Thyroid gland (tissue), 4 donors: ENCODE measurements around the gene NNT.

Experiments
- CTCF ChIP-seq, 6 experiments: fragments of 200-600 bp in 3 of 6; fragments of 450-650 bp in 3 of 6; sonication (generic) in 3 of 6; IDR thresholded peaks; one replicate each; pipeline ENCODE4 v1.5.1; 2016 to 2019; ENCODE audit warnings: antibody characterized with exemption in 6 of 6, mild to moderate bottlenecking in 2 of 6, inconsistent platforms in 1 of 6, moderate library complexity in 1 of 6
- POLR2A ChIP-seq, 2 donors: fragments of 450-650 bp; IDR thresholded peaks; one replicate each; pipeline ENCODE4 v1.6.1; 2017; ENCODE audit warnings: antibody characterized with exemption in 2 of 2, mild to moderate bottlenecking in 2 of 2, moderate library complexity in 1 of 2

DNA sequence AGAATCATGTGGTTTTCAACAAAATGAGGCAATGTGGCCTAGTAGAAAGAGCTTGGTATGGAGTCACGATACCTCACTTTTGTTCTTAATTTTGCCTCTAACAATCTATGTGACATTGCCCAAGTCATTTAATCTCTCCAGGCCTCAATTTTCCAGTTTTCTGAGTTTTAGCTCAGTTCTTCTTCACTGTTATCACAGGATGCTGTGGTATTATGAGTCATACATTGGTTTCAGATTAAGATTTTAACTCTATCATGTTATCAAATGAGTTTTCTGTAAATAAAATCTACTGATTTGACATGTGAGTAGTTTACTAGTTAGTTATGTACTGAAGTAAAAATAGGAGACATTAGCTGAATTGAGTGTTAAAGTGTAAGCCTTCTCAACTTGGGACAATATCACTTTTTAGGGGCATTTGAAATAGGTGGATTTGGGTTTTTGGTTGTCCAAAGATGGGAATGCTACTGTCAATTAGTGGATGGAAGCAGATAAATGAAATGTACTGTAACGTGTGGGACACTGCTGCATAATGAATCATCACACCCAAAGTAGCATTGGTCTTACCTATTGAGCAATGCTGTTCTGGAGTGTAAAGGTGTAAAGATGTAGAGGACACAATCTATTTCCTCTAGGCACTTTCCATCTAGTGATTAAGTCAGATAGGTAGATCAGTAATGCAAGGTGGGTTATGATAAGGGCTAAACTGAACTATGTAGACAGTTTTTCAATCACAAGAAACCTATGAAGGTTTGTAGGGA lies 73.3 kb downstream of the NNT start:
- no peak for TF ChIP-seq CTCF (IDR thresholded peaks at IDR 0.05)
- no peak for TF ChIP-seq POLR2A (IDR thresholded peaks at IDR 0.05)
